ENCODE results near the gene ASTN2.

ASTN2 gene

DNA sequence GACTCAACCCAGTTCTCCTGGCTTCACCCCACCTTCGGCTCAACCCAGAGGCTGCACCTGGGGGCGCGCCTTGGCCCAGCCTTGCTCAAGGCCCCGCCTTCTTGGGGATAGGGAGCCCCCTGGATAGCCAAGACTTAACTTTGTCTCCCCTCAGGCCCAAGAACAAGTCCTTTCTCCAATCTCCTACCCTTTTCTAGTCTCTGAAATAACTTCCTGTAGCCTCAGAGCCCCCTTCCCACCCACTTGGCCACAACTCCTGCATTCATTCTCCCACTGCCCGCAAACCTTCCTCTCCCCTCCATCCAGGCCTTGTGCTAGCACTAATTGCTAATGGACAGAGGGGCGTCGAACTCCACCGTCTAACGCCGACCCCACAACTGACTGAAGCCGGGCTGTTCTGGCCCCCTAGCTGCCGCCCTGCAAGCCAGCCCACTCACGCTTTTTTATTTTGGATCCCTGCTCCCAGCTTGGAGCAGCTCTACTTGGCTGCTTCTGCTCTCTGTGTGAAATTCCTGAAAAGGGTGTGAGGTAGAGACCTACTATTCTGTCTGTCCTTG lies 579 bp upstream of the ASTN2 start:
- no peak for DNase-seq (ENCODE audit: low spot score)

- DNase-seq (ENCODE audit: low spot score), result no peak
Measured at GRCh38 chr9:117414220-117414905, 494 bp downstream of the ASTN2 start.

DNA sequence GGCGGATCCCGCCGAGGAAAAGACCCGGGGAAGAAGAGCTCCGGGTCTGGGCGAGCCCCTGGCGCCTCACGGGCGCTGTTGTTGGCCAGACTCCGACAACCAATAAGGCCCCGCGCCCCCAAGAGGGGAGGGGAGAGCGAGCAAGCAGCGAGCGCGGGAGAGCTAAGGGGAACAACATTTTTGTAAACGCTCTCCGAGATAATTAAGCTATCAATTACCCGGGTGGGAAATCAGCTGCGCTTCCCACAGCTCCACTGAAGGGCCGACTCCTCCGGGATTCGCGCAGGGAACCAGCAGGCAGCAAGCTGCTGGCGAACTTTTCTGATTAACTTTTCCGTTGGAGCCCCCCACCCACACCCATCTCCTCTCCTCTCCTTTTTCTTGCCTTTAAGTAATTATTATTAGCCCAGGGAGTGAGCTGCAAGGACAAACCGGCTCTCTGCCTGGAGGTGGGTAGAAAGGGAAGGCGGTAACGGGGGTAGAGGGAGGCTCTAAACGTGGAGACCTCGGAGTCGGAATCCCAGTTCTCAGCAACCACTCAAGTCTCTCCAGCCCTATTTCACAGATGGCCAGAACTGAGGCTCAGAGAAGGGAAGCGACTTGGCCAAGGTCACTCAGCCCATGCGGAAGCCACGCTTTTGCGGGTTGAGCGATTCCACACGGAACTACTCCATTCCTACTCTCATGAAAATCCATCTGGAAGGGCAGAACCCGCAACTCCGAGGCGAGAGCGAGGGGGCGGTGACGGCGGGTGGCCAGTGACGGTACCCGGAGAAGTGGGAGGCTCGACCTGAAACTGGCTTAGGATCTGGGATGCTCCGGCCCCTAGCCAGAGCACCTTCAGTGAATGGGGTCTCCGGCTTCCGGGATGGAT lies 1.3 kb downstream of the ASTN2 start:
- DNase-seq (ENCODE audit: low spot score), result no peak

- DNase-seq (ENCODE audit: low spot score), result no peak
Measured at GRCh38 chr9:117412841-117413240, 2.0 kb downstream of the ASTN2 start.

DNA sequence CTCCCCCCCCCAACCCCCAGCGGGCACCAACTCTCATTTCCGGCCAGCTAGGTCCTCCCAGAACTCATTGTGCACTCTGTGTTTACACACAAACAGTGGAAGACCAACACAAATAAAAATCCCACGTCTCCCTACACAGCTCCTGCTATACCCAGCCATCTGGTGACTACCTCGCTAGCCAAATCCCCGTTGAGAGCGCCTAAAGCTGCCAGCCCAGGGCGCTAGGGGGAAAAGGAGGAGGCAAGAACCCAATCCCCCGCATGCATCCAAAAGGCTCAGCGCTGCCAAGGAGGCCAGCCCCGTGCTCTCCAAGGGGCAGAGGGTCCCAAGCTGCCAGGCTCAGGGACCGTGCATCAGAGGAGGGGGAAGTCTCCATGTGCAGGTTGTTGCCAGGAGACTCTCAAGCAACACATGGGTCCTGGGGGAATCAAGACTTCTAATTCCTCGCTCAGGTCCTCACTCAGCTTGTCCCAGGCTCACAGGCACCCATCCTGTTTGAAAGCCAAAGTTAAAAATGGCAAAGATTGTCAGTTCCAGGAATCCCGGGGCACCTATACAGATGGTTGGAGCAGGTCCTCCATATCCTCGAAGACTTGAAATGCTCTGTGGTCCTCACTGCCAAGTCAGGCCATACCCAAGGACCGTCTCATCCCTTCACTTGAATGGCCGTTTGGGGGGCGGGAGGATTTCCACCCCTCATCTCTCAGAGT lies 2.7 kb downstream of the ASTN2 start:
- no peak for DNase-seq (ENCODE audit: low spot score)

- DNase-seq (ENCODE audit: low spot score), result peak; percentile 76
Measured at GRCh38 chr9:117411547-117411946, 3.3 kb downstream of the ASTN2 start.

DNA sequence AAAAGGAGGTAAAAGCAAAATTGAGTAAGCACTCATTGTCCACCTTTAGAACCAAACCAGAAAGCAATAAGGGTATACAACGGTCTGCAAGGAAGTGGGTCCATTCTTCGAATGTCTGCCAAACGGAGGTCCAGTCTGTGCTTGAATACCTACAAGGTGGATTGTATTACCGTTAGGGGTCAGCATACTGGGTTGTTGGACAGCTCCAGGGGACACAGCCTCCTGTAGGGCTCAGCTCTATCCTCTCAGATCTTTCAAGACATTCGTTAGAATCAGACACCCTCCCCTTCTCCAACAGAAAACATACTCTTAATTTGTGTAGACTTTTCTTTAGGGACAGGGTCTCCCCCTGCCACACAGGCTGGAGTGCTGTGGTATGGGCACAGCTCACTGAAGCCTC lies 5.5 kb downstream of the ASTN2 start:
- DNase-seq (ENCODE audit: low spot score), result no peak

DNA sequence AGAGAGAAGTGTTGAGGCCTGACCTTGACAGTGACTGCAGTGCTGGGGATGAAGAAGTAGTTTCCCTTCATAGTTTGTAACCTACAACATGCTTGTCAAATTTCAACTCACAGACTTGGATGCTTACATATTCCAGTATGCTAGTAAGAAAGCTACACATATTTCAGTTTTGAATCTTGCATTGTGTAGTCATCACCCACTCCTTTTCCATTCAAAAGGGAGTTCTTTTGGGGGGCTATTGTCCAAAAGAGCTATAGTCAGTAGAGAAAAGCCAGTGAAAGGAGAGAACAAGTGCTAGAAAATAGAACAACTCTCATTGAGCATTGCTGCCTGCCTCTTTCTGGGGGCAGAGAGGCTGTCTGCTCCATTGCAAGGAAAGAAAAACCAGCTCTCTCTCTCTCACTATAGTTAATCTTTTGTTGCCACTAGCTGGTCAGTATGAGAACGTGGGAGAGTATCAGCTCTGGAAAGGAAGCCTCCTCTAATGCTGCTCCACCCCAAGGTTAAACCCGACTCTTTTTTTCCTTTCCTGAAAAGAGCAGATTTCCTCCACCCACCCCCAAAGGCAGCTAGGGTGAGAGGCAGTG lies 7.3 kb downstream of the ASTN2 start:
- DNase-seq (ENCODE audit: low spot score), result peak; percentile 63

DNA sequence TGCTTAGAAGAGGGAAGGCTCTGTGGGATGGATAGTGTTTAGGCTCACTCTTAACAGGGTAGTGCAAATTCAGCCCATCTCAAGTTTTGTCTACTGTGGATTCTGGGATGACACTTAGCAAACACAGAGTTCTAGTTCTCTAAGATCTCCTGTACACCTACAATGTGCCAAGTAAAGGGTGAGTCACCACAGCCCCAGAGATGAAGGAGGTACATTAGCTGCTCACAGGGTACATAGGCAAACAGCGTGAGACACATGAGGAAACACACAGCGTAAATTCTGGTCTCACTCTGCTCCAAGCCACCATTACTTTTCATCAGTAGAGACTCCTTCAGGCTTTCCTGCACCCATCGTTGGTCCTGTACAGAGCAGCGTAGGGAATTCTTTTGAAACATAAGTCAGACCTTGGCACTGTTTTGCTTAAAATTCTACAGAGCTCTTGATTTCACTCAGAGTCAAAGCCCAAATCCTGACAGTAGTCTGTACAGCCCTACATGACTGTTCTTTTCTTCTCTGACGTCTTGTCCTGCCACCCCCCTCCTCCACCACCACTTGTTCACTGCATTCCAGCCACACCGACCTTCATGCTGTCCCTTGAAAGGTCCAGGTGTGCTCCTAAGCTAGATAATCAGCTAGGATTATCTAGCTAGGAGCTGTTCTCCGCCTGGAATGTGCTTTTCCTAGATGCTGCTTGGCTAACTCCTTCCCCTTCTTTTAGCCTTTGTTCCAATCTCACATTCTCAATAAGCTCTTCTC lies 8.7 kb downstream of the ASTN2 start:
- DNase-seq (ENCODE audit: low spot score), result peak; percentile 47

DNA sequence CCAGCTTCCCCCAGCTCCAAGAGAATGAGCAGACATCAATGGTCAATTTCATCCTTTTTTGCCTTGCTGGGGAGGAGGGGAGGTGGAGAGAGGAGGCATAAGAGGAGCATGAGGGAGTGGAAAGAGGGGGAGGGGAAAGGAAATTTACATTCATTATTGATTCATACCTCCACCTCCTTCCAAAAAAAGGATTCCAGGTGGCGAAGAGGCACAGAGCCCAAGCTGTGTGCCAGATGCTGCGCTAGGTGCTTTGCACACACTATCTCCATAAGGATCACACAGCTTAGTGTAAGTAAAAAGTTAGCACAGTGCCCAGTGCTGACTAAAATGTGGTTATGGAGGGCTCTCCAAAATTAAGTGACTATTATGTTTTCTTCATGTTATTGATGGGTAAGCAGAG lies 11.0 kb downstream of the ASTN2 start:
- DNase-seq (ENCODE audit: low spot score), result no peak

DNA sequence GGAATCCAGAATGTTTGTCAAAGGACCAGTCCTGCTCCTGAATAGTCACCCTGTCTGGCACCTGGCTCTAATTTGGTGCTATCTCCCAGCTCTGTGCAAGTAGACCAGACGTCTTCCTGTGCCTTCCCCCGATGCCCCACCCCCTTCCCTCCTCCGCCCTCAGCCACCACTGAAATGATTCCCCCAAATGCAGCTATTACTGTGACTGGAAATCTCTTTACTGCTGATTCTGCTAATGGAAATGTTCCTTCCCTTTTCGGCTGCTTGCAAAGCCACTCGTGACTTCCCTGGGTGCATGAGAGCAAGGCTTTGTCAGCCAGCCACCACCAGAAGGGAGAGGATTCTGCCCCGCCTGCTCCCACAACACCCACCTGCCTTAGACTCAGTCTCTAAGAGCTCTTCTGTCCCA lies 11.4 kb downstream of the ASTN2 start:
- peak; percentile 90 for DNase-seq (ENCODE audit: low spot score)

DNA sequence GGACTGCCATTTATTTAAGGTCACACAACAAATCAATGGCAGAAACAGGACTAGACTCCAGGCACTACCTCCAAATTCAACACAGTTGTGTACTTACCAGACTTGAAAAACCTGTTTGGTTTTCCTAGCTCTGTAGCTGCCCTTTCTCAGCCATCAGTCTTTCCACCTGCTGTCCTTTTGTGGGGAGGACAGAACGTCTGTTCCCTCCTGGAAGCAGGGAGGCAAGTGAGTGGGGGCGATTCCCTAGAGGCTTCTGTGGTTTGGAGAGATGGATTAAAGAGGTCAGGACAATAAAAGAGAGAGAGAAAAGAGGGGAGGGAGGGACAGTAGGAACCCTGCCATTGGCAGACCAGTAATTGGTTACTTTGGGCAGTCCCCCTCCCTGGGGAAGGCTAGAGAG lies 14.7 kb downstream of the ASTN2 start:
- DNase-seq (ENCODE audit: low spot score), result no peak

- DNase-seq (ENCODE audit: low spot score), result no peak
Measured at GRCh38 chr9:117395151-117395650, 19.7 kb downstream of the ASTN2 start.

- no peak for DNase-seq (ENCODE audit: low spot score)
Measured at GRCh38 chr9:117394655-117395054, 20.2 kb downstream of the ASTN2 start.

- no peak for DNase-seq (ENCODE audit: low spot score)
Measured at GRCh38 chr9:117392992-117393391, 21.9 kb downstream of the ASTN2 start.

GRCh38 chr9:117387422-117387821 lies 27.4 kb downstream of the ASTN2 start:
- no peak for DNase-seq (ENCODE audit: low spot score)

DNA sequence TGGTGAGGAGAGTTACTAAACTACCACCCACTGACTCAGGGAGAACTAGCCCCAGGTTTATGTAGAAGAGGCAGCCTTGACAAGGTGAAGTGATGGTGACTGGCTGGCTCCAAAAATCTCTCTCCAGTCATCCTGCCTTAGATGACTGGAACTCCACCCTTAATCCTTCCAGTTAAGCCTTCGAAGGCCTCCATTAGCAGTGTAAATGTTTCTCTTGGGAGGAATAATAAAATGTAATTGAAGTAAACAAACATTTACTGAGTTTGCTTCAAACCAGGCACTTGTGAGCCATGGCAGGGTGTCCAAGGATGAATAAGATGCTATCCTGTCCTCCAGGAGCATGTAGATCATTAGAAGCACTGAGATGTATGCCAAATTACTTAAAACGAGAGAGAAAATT lies 35.5 kb downstream of the ASTN2 start:
- DNase-seq (ENCODE audit: low spot score), result no peak

- DNase-seq (ENCODE audit: low spot score), result no peak
Measured at GRCh38 chr9:117377046-117377445, 37.8 kb downstream of the ASTN2 start.

DNA sequence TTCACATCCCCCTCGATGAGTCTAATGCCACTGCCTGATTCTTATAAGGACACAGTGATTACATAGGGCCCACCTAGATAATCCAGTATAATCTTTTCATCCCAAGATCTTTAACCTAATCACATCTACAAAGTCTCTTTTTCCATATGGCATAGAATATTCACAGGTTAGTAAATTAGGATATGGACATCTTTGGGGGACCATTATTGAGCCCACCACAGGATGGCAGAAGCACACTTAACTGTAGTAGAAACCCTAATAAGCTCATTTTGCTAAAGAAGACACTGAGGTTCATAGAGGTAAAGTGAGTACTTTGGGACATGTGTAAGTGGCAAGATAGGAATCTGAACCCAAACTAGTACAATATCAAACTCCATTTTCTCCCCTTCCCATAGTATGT lies 38.9 kb downstream of the ASTN2 start:
- DNase-seq (ENCODE audit: low spot score), result no peak

- no peak for DNase-seq (ENCODE audit: low spot score)
Measured at GRCh38 chr9:117374076-117374725, 40.7 kb downstream of the ASTN2 start.
